ENCODE results near the gene HIVEP1.

Gene HIVEP1

GRCh38 chr6:12020187-12020791, 8.2 kb downstream of the HIVEP1 start:
- no peak for DNase-seq

GRCh38 chr6:12022481-12022880, 10.4 kb downstream of the HIVEP1 start:
- DNase-seq, result no peak

- DNase-seq, result no peak
Observed at GRCh38 chr6:12022953-12023388, 10.9 kb downstream of the HIVEP1 start.

- no peak for DNase-seq
Observed at GRCh38 chr6:12024216-12024615, 12.1 kb downstream of the HIVEP1 start.

- no peak for DNase-seq
Observed at GRCh38 chr6:12024699-12025434, 12.8 kb downstream of the HIVEP1 start.

GRCh38 chr6:12026120-12026519, 14.0 kb downstream of the HIVEP1 start:
- no peak for DNase-seq

- no peak for DNase-seq
Observed at GRCh38 chr6:12026833-12027232, 14.7 kb downstream of the HIVEP1 start.

GRCh38 chr6:12028213-12028612, 16.1 kb downstream of the HIVEP1 start:
- no peak for DNase-seq

- no peak for DNase-seq
Observed at GRCh38 chr6:12029979-12030737, 18.0 kb downstream of the HIVEP1 start.

GRCh38 chr6:12030993-12031550, 19.0 kb downstream of the HIVEP1 start:
- DNase-seq, result no peak

- no peak for DNase-seq
Observed at GRCh38 chr6:12032783-12033573, 20.9 kb downstream of the HIVEP1 start.

- DNase-seq, result no peak
Observed at GRCh38 chr6:12033770-12034169, 21.7 kb downstream of the HIVEP1 start.

- no peak for DNase-seq
Observed at GRCh38 chr6:12034349-12034748, 22.2 kb downstream of the HIVEP1 start.

- DNase-seq, result no peak
Observed at GRCh38 chr6:12034837-12035236, 22.7 kb downstream of the HIVEP1 start.

GRCh38 chr6:12036766-12037165, 24.7 kb downstream of the HIVEP1 start:
- DNase-seq, result no peak

GRCh38 chr6:12037798-12038197, 25.7 kb downstream of the HIVEP1 start:
- no peak for DNase-seq

- no peak for DNase-seq
Observed at GRCh38 chr6:12039540-12040459, 27.7 kb downstream of the HIVEP1 start.

- DNase-seq, result no peak
Observed at GRCh38 chr6:12047304-12047703, 35.2 kb downstream of the HIVEP1 start.

GRCh38 chr6:12047792-12048432, 35.8 kb downstream of the HIVEP1 start:
- DNase-seq, result no peak

- no peak for DNase-seq
Observed at GRCh38 chr6:12048609-12049008, 36.5 kb downstream of the HIVEP1 start.

GRCh38 chr6:12049165-12049564, 37.1 kb downstream of the HIVEP1 start:
- no peak for DNase-seq

Data from NCI-H1436 (cell line).